Measurements from ENCODE around the gene GRIA4.

The GRIA4 gene

GRCh38 chr11:105699203-105699602 lies 89.3 kb downstream of the GRIA4 start:
- Histone ChIP-seq H3K79me2 (ENCODE audit: low read length) (no peaks in the 10 kb centered on the region), H3K36me3 (replicated peaks; ENCODE audit: low read depth, low read length) (no peaks in the 10 kb centered on the region), H3K4me1 (ENCODE audit: low read length) (peaks cover 4% of the 10 kb centered on the region; the same call in 1 of the 2 replicates), H2AFZ (ENCODE audit: low read depth, low read length) (no peak overlapping the region), H3K27me3 (ENCODE audit: low read depth, low read length) (no peaks in the 10 kb centered on the region), H3K9me3 (ENCODE audit: insufficient read depth, low read length) (no peaks in the 10 kb centered on the region), H3K4me2 (ENCODE audit: low read length) (no peak overlapping the region), H3K4me3 (ENCODE audit: low read length) (no peak overlapping the region), H4K20me1 (ENCODE audit: insufficient read depth, low read length) (no peaks in the 10 kb centered on the region), H3K27ac (ENCODE audit: low read length) (no peak overlapping the region), H3K9ac (ENCODE audit: low read length) (no peak overlapping the region)
- TF ChIP-seq EZH2phosphoT487 (IDR thresholded peaks at IDR 0.05; ENCODE audit: low read depth): no peak
- no peak for TF ChIP-seq CTCF (IDR thresholded peaks at IDR 0.05; ENCODE audit: low read depth, low read length)

- H3K79me2 ChIP-seq (ENCODE audit: low read length): no peaks in the 10 kb centered on the region
- H3K4me1 ChIP-seq (ENCODE audit: low read length): peaks cover 4% of the 10 kb centered on the region; the same call in 1 of the 2 replicates
- H4K20me1 ChIP-seq (ENCODE audit: insufficient read depth, low read length): no peaks in the 10 kb centered on the region
- no peaks in the 10 kb centered on the region for H3K27me3 ChIP-seq (ENCODE audit: low read depth, low read length)
- H2AFZ ChIP-seq (ENCODE audit: low read depth, low read length): no peak overlapping the region
- no peaks in the 10 kb centered on the region for H3K36me3 ChIP-seq (replicated peaks; ENCODE audit: low read depth, low read length)
- H3K9me3 ChIP-seq (ENCODE audit: insufficient read depth, low read length): no peaks in the 10 kb centered on the region
- no peak overlapping the region for H3K27ac ChIP-seq (ENCODE audit: low read length)
- H3K4me2 ChIP-seq (ENCODE audit: low read length): no peak overlapping the region
- no peak overlapping the region for H3K9ac ChIP-seq (ENCODE audit: low read length)
- no peak overlapping the region for H3K4me3 ChIP-seq (ENCODE audit: low read length)
- TF ChIP-seq CTCF (IDR thresholded peaks at IDR 0.05; ENCODE audit: low read depth, low read length): no peak
Measured at GRCh38 chr11:105700271-105700670, 90.4 kb downstream of the GRIA4 start.

- H3K4me3 ChIP-seq (ENCODE audit: low read length): no peak overlapping the region
- no peak overlapping the region for H3K4me2 ChIP-seq (ENCODE audit: low read length)
- H3K27ac ChIP-seq (ENCODE audit: low read length): no peak overlapping the region
- no peaks in the 10 kb centered on the region for H3K79me2 ChIP-seq (ENCODE audit: low read length)
- TF ChIP-seq EZH2phosphoT487 (IDR thresholded peaks at IDR 0.05; ENCODE audit: low read depth) (no peak), CTCF (IDR thresholded peaks at IDR 0.05; ENCODE audit: low read depth, low read length) (no peak)
- no peak overlapping the region for H2AFZ ChIP-seq (ENCODE audit: low read depth, low read length)
- H3K9ac ChIP-seq (ENCODE audit: low read length): no peak overlapping the region
- no peaks in the 10 kb centered on the region for H3K27me3 ChIP-seq (ENCODE audit: low read depth, low read length)
- H3K36me3 ChIP-seq (replicated peaks; ENCODE audit: low read depth, low read length): no peaks in the 10 kb centered on the region
- H3K4me1 ChIP-seq (ENCODE audit: low read length): no peaks in the 10 kb centered on the region
- no peaks in the 10 kb centered on the region for H3K9me3 ChIP-seq (ENCODE audit: insufficient read depth, low read length)
- H4K20me1 ChIP-seq (ENCODE audit: insufficient read depth, low read length): no peaks in the 10 kb centered on the region
Measured at GRCh38 chr11:105701098-105701497, 91.2 kb downstream of the GRIA4 start.

- Histone ChIP-seq H2AFZ (ENCODE audit: low read depth, low read length) (no peak overlapping the region), H3K27me3 (ENCODE audit: low read depth, low read length) (no peaks in the 10 kb centered on the region), H3K4me3 (ENCODE audit: low read length) (no peak overlapping the region), H3K79me2 (ENCODE audit: low read length) (no peaks in the 10 kb centered on the region), H3K36me3 (replicated peaks; ENCODE audit: low read depth, low read length) (no peaks in the 10 kb centered on the region), H4K20me1 (ENCODE audit: insufficient read depth, low read length) (no peaks in the 10 kb centered on the region), H3K4me1 (ENCODE audit: low read length) (no peaks in the 10 kb centered on the region), H3K4me2 (ENCODE audit: low read length) (no peak overlapping the region), H3K9ac (ENCODE audit: low read length) (no peak overlapping the region), H3K27ac (ENCODE audit: low read length) (no peak overlapping the region), H3K9me3 (ENCODE audit: insufficient read depth, low read length) (no peaks in the 10 kb centered on the region)
- no peak for TF ChIP-seq CTCF (IDR thresholded peaks at IDR 0.05; ENCODE audit: low read depth, low read length)
- no peak for TF ChIP-seq EZH2phosphoT487 (IDR thresholded peaks at IDR 0.05; ENCODE audit: low read depth)
Measured at GRCh38 chr11:105705786-105706530, 96.1 kb downstream of the GRIA4 start.
